ENCODE results near the gene IMPA2. TPM values are rescaled to one million over a fixed set of nuclear protein-coding genes. Genes with fewer than 3 reads are reported as not detected.

The IMPA2 gene
- total RNA-seq, 2 donors from 2014 or later: 8.4 to 26.6 TPM

DNA sequence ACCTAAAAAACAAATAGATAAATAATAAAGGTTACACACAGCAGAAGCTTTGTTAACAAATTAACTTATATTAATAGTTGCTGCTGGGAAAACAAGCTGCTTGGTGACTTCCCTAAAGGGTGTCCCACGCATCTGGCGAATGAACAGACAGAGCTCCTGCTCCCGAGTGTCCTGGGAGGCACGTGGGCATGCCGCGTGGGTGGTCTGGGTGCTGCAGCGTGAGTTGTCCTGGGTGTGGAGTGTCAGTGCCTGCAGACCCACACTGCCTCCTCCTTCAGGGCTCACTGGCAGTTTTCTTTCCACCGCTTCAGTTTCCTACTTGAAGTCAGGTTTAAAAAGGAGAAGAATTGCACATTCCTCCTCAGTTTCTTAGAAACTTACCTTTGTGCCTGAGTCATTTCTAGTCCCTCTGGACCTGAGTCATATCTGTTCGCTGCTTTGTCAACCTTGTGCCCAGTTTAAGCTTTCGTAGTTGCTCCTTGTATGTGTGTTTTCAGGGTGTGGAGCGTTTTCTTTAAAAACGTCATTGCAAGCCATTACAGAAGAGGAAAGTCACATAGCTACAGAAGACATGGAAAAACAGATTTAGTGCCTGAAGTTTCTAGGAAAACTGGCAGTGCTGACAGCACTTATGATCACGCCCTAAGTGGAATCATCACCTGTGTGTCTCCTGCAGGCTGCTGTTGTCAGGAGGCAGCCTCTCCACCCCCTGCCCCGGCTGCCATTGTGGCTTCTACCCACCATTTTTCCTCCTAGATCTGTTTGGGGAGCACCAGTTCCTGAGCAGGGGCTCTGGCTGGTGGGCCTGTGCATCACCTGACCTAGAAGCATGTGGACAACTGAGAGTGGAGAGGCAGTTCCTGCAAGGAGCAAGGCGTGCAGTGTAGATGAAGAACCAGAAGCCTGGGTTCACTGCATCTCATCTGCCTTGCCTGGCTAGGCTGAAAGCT, 24.5 kb downstream of the IMPA2 start:
- ATAC-seq (ENCODE audit: insufficient number of reproducible peaks, low FRiP score, low read depth) (no peak), DNase-seq (ENCODE audit: low spot score) (no peak)
- no peak overlapping the region for H3K27ac ChIP-seq
- TF ChIP-seq, protein P1, sequence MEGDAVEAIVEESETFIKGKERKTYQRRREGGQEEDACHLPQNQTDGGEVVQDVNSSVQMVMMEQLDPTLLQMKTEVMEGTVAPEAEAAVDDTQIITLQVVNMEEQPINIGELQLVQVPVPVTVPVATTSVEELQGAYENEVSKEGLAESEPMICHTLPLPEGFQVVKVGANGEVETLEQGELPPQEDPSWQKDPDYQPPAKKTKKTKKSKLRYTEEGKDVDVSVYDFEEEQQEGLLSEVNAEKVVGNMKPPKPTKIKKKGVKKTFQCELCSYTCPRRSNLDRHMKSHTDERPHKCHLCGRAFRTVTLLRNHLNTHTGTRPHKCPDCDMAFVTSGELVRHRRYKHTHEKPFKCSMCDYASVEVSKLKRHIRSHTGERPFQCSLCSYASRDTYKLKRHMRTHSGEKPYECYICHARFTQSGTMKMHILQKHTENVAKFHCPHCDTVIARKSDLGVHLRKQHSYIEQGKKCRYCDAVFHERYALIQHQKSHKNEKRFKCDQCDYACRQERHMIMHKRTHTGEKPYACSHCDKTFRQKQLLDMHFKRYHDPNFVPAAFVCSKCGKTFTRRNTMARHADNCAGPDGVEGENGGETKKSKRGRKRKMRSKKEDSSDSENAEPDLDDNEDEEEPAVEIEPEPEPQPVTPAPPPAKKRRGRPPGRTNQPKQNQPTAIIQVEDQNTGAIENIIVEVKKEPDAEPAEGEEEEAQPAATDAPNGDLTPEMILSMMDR (IDR thresholded peaks at IDR 0.05): no peak
- no peaks in the 10 kb centered on the region for H3K27me3 ChIP-seq (replicated peaks; ENCODE audit: insufficient read depth)
- H3K4me1 ChIP-seq (ENCODE audit: control insufficient read depth in 1 of 2, low read depth in 2 of 2): no peaks in the 10 kb centered on the region
- H3K4me3 ChIP-seq: no peak overlapping the region
- H3K9me3 ChIP-seq: no peaks in the 10 kb centered on the region
- H3K36me3 ChIP-seq: peaks cover 3% of the 10 kb centered on the region

DNA sequence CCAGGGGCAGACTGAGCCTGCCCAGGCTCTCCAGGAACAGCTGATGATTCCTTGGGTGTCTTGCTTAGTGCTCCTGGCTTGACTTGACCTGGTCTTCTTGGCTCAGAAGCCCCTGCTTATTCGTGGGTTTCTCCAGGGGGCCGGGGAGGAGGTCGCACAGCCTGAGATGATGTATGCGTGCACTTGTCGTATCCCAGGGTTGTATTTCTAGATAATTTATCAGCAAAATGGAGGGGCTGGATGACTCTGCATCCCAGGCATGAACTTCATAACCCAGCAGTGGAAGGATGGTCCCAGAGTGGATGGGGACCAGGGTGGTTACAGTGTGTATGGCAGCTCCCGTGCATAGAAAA, 25.2 kb downstream of the IMPA2 start:
- ATAC-seq (ENCODE audit: insufficient number of reproducible peaks, low FRiP score, low read depth) (no peak), DNase-seq (ENCODE audit: low spot score) (no peak)
- Histone ChIP-seq H3K4me1 (ENCODE audit: control insufficient read depth in 1 of 2, low read depth in 2 of 2) (no peaks in the 10 kb centered on the region), H3K27me3 (replicated peaks; ENCODE audit: insufficient read depth) (no peaks in the 10 kb centered on the region), H3K9me3 (no peaks in the 10 kb centered on the region), H3K27ac (no peak overlapping the region), H3K4me3 (no peak overlapping the region), H3K36me3 (peaks cover 3% of the 10 kb centered on the region)
- TF ChIP-seq, protein P1 (IDR thresholded peaks at IDR 0.05): no peak

DNA sequence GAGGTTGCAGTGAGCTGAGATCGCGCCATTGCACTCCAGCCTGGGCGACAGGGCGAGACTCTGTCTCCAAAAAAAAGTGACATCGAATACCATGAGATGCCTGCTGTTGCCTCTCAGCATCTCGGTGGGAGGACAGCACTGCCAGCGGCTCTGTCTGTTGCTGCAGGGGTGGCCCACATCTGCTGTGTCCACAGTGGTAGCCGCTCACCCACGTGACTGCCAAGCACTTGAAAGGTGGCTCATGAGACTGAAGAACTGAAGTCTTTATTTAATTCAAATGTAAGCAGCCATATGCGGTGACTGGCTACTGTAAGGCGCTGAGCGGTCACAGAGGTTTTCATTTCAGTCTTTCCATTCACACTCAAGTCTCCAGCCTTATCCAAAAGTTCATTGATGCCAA, 25.8 kb downstream of the IMPA2 start:
- Histone ChIP-seq H3K4me3 (no peak overlapping the region), H3K36me3 (peaks cover 3% of the 10 kb centered on the region), H3K27me3 (replicated peaks; ENCODE audit: insufficient read depth) (no peaks in the 10 kb centered on the region), H3K4me1 (ENCODE audit: control insufficient read depth in 1 of 2, low read depth in 2 of 2) (no peaks in the 10 kb centered on the region), H3K9me3 (no peaks in the 10 kb centered on the region), H3K27ac (no peak overlapping the region)
- DNase-seq (ENCODE audit: low spot score) (no peak), ATAC-seq (ENCODE audit: insufficient number of reproducible peaks, low FRiP score, low read depth) (no peak)
- TF ChIP-seq, protein P1 (IDR thresholded peaks at IDR 0.05): no peak

DNA sequence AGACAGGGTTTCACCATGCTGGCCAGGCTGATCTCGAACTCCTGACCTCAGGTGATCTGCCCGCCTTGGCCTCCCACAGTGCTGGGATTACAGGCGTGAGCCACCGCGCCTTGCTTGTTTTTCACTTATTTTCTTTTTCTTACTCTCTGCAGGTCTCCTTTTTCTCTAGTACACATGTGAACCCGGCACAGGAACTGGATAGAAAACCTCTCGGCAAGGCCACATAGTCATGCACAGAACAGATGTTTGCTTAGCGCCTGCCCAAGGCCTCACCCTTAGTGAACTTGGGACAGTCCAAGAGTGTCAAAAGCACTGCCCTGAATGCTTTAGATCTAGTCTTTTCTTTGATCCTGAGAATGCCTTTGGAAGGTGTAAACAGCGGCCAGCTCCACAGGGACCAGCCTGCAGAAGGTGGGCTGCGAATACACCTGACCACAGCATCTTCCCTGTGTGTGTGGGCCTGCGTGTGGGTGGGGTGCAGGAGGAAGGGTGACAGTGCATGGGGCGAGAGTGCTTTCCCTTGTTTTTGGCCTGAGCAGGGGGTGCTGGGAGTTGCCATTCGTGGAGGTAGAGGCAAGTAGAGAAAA, 27.0 kb downstream of the IMPA2 start:
- no peak overlapping the region for H3K27ac ChIP-seq
- no peak for ATAC-seq (ENCODE audit: insufficient number of reproducible peaks, low FRiP score, low read depth)
- no peak overlapping the region for H3K4me3 ChIP-seq
- no peaks in the 10 kb centered on the region for H3K4me1 ChIP-seq (ENCODE audit: control insufficient read depth in 1 of 2, low read depth in 2 of 2)
- H3K9me3 ChIP-seq: no peaks in the 10 kb centered on the region
- H3K36me3 ChIP-seq: peaks cover 3% of the 10 kb centered on the region
- TF ChIP-seq, protein P1 (IDR thresholded peaks at IDR 0.05): no peak
- no peaks in the 10 kb centered on the region for H3K27me3 ChIP-seq (replicated peaks; ENCODE audit: insufficient read depth)
- no peak for DNase-seq (ENCODE audit: low spot score)

DNA sequence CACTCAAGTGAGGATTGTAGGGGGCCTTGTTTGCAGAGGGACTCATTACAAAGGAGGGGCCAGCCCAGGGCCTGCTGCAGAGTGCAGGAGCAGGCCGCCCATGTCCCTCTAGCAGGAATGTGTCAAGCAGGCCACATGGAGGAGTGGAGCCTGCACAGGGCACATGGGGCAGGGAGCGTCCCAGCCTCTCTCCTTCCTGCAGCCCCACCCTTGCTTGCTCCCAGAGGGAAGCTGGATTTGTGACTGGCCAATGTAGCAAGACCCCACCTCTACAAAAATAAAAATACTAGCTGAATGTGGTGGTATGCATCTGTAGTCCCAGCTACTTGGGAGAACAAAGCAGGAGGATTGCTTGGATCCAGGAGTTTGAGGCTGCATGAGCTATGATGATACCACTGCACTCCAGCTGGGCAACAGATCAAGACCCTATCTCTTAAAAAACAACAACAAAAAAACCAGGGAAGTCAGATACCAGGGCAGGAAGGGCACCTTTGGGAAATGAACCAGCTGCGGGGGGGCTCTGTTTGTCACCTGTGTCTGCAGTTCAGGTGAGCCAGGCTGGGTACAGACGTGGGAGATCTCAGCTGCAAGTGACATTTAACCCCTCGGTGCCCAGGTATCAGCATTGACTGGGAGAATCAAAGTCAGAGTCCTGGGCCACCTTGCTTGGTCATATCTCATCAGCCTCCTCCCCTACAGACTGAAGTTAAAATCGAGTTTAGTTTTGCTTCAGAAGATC, 27.7 kb downstream of the IMPA2 start:
- TF ChIP-seq, protein P1 (IDR thresholded peaks at IDR 0.05): no peak
- H3K4me3 ChIP-seq: no peak overlapping the region
- H3K36me3 ChIP-seq: peaks cover under 1% of the 10 kb centered on the region
- H3K27ac ChIP-seq: no peak overlapping the region
- ATAC-seq (ENCODE audit: insufficient number of reproducible peaks, low FRiP score, low read depth) (no peak), DNase-seq (ENCODE audit: low spot score) (no peak)
- no peaks in the 10 kb centered on the region for H3K27me3 ChIP-seq (replicated peaks; ENCODE audit: insufficient read depth)
- no peaks in the 10 kb centered on the region for H3K4me1 ChIP-seq (ENCODE audit: control insufficient read depth in 1 of 2, low read depth in 2 of 2)
- no peaks in the 10 kb centered on the region for H3K9me3 ChIP-seq

Data from thoracic aorta (tissue), 2 donors.